Neural cell (in vitro differentiated cells): Measurements from ENCODE around the gene NLRC3.

Experiments used
- EZH2 ChIP-seq: fragments of 200-600, 300-800 bp; shearing (Covaris generic), sonication (generic); IDR thresholded peaks from 2 replicates; pipeline ENCODE4 v1.6.1; 2014; ENCODE audit warnings: antibody characterized with exemption, low read length, borderline replicate concordance, mild to moderate bottlenecking; ENCODE audit not compliant: insufficient read depth, poor library complexity, severe bottlenecking
- MXI1 ChIP-seq: fragments of 450-650 bp; conservative IDR thresholded peaks from 2 replicates; pipeline ENCODE4 v1.6.1; 2014; ENCODE audit warnings: antibody characterized with exemption, mild to moderate bottlenecking; ENCODE audit not compliant: poor library complexity, severe bottlenecking
- RAD21 ChIP-seq: fragments of 450-650 bp; conservative IDR thresholded peaks from 2 replicates; pipeline ENCODE4 v1.6.1; 2014; ENCODE audit warnings: antibody characterized with exemption, mild to moderate bottlenecking, moderate library complexity
- REST ChIP-seq: IDR thresholded peaks from 2 replicates; pipeline ENCODE4 v1.6.1; 2012; ENCODE audit warnings: borderline replicate concordance
- TAF1 ChIP-seq: IDR thresholded peaks from 2 replicates; pipeline ENCODE4 v1.6.1; 2012; ENCODE audit warnings: low read depth
- TF ChIP-seq, protein P1 (sequence below): fragments of 450-650 bp; IDR thresholded peaks from 2 replicates; pipeline ENCODE4 v1.5.1; 2014; ENCODE audit warnings: antibody characterized with exemption, mild to moderate bottlenecking, moderate library complexity; ENCODE audit not compliant: poor library complexity, severe bottlenecking

GRCh38 chr16:3578610-3579551 is 1.7 kb upstream of the NLRC3 start:
- TF ChIP-seq, protein P1, sequence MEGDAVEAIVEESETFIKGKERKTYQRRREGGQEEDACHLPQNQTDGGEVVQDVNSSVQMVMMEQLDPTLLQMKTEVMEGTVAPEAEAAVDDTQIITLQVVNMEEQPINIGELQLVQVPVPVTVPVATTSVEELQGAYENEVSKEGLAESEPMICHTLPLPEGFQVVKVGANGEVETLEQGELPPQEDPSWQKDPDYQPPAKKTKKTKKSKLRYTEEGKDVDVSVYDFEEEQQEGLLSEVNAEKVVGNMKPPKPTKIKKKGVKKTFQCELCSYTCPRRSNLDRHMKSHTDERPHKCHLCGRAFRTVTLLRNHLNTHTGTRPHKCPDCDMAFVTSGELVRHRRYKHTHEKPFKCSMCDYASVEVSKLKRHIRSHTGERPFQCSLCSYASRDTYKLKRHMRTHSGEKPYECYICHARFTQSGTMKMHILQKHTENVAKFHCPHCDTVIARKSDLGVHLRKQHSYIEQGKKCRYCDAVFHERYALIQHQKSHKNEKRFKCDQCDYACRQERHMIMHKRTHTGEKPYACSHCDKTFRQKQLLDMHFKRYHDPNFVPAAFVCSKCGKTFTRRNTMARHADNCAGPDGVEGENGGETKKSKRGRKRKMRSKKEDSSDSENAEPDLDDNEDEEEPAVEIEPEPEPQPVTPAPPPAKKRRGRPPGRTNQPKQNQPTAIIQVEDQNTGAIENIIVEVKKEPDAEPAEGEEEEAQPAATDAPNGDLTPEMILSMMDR: no peak
- TF ChIP-seq REST: no peak
- no peak for TF ChIP-seq RAD21
- TF ChIP-seq TAF1: no peak
- no peak for TF ChIP-seq MXI1
- no peak for TF ChIP-seq EZH2
